Activated CD4-positive, alpha-beta T cell treated with anti-CD3 and anti-CD28 coated beads, Interleukin-2, amount 50 U/mL, for 24 hours (primary cell): Measurements from ENCODE around the gene CTNNA3.

ENCODE experiments used
- DNase-seq, 2 donors: peaks; one replicate each; pipeline ENCODE4 v3.0.0-alpha.2; 2020; ENCODE audit warnings: low read depth in 1 of 2, low spot score in 1 of 2

The CTNNA3 gene

GRCh38 chr10:66189271-66189670, 1506.7 kb downstream of the CTNNA3 start:
- DNase-seq = no peak

DNA sequence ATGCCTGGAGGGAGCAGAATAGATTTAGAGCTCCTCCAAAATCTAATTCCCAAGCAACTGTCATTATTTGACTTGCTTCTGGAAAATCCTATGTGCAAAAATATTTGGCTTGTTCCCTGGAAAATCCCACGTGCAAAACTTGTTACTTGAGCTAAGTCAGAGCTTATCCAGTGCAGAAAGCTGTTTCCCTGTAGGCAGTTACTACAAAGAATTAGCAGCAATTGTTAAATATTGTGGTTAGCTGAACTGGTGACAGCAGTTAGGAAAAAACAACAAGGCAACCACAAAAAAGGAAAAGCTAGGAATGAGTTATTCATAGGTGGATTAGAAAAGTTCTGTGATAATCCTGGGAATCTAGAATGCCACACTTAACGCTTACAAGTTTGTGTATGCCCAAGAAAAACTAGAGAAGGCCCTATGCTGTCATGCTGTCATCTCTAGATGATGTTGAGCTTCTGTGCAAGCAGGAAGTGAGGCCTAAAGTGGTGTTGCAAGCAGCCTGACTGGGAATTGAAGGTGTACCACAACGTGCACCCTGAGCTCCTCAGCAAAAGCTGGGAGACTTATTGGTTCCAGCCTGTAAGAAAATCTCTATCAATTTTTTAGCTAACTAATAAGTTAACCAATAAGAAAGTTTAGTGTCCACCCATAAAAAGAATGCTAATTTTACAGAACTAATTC, 1508.8 kb downstream of the CTNNA3 start:
- no peak for DNase-seq

DNA sequence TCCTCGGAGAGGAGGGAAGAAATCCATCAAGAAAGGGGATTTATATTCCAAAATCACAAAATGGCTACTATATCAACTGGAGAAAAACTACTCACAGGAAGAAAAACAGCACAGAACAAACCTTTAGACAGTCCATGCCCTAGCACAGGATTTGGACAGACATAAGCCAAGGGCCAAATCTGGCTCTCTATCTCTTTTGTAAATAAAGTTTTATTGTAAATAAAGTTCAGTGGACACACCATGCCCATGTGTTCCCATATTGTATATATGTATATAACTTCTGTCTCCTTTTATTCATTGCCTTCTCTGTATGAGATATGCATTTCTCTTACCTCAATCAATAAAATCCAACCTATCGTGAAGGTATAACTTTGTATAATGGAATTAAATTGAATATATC, 1513.0 kb downstream of the CTNNA3 start:
- DNase-seq = no peak

DNA sequence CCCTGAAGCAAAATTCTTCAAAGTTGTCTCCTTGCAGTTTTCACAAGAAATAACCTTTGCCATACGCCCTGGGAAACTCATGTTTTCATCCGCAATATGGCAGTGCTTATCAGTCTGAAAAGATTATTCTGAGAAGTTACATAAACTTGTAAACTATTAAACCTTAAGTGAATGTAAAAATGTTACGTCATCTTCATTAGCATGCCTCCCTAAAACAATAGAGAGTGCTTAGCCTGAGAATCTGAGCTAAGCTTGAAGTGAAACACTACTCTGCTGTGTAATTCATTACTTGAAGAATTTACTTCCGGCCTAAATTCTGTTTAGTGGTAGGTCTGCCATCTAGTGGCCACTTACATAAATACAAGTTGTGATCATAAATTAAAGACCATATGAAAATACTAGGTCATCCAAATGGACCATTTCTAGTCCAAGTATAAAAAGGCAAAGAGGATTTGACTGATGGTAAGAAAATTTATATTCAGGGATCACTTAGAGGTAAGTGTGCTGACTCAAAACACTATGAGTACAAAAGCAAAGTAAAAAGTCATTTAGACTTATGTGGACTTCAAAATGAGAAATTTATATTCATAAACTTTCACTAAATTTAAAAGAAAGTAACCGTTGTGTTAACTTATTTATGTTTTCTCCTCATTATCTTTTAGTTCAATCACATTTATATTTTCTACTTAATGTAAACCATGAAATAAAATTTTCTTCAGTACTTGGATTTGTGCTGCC, 1515.2 kb downstream of the CTNNA3 start:
- peak in 1 of 2 donors; percentile 23 for DNase-seq

DNA sequence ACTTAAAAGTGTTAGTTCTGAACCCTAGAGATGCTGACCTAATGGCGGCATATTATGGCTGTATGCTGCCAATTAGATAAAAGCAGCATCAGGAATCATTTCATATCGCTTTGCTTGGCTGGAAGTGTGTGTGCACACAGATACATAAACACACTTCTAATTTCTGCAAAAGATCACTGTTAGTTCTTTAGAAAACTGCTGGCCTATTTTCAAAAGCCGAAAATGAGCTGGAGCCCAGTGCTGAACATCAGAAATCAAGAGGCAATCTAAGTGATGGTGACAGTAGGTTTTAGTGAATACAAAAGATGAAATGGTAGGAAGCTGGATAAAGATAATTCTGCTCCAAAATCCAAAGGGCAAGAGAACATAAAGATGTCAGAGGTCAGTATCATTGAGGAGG, 1516.0 kb downstream of the CTNNA3 start:
- DNase-seq = no peak

- DNase-seq = no peak
Observed at GRCh38 chr10:66176772-66177171, 1519.2 kb downstream of the CTNNA3 start.

DNA sequence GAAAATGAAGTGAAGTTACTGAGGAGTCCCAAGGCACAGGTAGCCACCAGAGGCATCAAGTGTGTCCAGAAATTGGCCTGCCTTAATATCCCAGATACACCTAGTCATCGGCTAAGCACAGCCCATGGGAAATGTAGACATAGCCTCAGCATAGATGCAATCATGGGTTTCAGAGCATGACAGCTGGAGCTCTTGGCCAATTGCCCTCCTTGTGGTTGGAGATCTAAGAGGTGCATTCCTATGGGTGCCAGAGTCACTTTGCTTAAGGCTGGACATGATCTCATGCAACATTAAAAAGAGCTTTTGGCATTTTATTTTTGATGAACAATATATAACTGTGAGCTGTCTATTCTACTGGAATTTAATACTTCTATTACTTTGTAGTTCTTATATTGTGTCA, 1528.2 kb downstream of the CTNNA3 start:
- DNase-seq = no peak

DNA sequence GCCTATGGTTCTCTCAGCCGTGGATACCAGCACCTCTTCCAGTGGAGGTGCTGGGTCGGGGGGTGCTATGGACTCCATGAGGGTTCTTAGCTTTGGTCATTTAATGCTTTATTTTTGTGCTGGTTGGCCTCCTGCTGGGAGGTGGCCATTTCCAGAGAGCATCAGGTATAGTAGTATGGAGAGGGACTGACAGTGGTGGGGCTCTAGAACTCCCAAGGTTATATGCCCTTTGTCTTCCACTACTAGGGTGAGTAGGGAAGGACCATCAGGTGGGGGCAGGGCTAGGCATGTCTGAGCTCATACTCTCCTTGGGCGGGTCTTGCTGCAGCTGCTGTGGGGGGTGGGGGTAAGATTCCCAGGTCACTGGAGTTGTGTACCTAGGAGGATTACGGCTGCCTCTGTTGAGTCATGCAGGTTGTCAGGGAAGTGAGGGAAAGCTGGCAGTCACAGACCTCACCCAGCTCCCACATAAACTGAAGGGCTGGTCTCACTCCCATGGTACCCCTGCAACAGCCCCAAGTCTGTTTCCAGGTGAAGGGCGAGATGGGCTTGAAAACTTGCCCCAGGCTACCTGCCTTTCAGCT, 1533.3 kb downstream of the CTNNA3 start:
- DNase-seq = no peak

GRCh38 chr10:66151346-66151745, 1544.6 kb downstream of the CTNNA3 start:
- no peak for DNase-seq

GRCh38 chr10:66148312-66148711, 1547.7 kb downstream of the CTNNA3 start:
- no peak for DNase-seq

- no peak for DNase-seq
Observed at GRCh38 chr10:66144016-66144415, 1552.0 kb downstream of the CTNNA3 start.

- no peak for DNase-seq
Observed at GRCh38 chr10:66102756-66103155, 1593.2 kb downstream of the CTNNA3 start.

DNA sequence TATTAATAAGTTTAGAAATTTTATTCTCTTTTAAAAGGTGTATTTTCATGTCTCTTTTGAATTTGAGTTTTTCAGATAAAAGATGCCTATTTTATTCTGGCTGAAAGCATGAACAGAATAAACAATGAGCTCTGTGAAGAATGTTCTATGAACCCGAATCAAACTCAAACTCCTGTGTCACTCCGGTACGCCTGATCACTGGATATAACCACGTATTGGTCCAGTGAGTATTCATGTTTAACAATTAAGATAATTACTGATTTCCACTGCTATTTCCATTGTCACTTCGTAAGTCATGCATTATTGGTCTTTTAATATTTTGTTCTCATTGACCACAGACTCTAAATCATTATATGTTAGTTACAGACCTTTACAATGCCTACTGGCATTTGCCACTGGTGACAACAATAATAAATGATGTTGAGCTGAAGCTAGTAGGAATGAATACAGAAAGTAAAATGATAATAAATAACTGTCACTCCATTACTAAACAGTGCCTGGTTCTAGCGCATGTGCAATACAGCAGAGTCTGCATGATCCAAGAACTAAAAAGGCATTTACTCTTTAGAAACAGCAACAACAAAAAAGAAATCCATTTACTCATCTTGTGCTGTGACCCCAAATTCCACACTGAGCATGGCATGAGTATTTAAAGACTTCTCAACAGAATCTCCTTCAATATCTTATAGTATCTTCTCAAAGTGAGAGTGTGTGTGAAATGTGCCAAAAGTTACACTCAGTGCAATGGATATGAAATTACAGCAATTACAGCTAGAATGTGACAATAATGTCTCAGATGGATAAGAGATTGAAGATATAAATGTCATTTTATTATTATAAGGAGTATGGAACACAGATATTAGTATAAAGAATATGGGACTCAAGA, 1597.2 kb downstream of the CTNNA3 start:
- no peak for DNase-seq

- DNase-seq = no peak
Observed at GRCh38 chr10:66095610-66096009, 1600.4 kb downstream of the CTNNA3 start.

DNA sequence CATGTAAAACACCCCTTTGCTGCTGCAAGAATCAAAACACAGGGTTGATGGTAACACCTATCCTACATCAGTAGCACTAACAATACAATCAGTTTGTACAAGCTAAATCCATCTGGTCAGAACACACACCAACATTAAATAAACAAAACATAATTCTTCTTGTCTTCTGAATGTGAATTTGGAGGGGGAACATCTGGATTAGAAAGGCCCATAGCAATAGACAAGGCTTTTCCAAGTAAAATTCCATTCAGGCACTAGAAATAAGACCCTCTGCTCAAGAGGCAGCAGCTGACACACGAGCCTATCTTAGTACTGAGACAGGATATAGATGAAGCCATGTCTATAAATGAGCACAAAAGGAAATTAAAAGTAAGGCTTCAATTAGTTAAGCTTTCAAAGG, 1610.1 kb downstream of the CTNNA3 start:
- DNase-seq = no peak

GRCh38 chr10:66071907-66072306, 1624.1 kb downstream of the CTNNA3 start:
- no peak for DNase-seq

GRCh38 chr10:66058594-66058993, 1637.4 kb downstream of the CTNNA3 start:
- DNase-seq = no peak

DNA sequence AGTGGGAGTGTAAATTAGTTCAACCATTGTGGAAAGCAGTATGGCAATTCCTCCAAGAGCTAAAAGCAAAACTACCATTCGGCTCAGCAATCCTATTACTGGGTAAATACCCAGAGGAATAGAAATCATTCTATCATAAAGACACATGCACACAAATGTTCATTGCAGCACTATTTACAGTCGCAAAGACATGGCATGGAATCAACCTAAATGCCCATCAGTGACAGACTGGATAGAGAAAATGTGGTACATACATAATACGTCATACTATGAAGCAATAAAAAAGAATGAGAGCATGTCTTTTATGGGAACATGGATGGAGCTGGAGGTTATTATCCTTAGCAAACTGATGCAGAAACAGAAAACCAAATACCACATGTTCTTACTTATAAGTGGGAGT, 1646.7 kb downstream of the CTNNA3 start:
- no peak for DNase-seq

- no peak for DNase-seq
Observed at GRCh38 chr10:66045859-66046258, 1650.1 kb downstream of the CTNNA3 start.

GRCh38 chr10:66041771-66042170, 1654.2 kb downstream of the CTNNA3 start:
- no peak for DNase-seq

- DNase-seq = no peak
Observed at GRCh38 chr10:66038623-66039022, 1657.4 kb downstream of the CTNNA3 start.
